ENCODE measurements around the gene MCUB.

The MCUB gene

DNA sequence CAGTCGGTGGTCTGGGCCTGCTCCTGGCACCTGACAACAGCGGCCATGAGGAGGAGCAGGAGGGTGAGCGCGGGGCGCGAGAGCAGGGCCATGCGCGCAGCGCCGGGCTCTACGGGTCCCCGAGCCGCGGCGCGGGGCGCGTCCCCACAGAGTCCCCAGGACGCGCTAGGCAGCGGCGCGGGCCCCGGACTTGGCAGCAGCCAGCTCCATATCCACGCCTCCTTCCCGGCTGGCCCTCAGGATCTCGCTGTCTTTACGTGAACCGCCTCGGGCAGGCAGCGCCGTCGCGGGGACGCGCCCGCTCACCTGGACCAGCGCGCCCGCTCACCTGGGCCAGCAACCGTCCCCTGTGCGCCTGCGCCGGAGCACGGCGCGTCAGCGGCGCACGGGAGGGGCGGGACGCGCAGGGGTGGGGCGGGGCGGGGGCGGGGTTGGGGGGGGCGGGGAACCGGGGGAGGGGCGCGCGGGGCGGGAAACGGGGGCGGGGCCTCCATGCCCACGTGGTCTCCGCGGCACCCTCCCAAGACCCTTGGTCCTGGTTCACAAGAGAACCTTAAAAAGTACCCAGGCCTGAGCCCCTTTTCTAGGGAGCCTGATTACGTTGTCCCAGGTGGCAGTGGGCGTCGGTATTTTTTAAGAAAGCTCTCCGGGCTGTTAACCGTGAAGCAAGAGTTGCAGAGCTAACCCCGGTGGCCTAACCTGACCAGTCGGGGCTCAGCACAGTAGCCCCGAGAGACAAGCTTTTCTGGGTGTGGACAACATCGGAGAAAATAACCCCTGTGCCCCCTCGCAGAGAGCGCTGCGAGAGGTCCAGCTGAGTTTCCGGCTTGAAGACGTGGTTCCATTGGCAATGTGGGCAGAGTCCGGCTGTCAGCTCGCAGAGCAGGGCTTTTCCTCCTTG is 169.9 kb downstream of the MCUB start, which contains the start of gene PLA2G12A:
PLA2G12A (minus strand) TSS at position 353 of the 901 bp plus-strand sequence; CDS start at position 92, 261 bp downstream.
- peak; percentile 29 for DNase-seq (ENCODE audit: low read depth)

DNA sequence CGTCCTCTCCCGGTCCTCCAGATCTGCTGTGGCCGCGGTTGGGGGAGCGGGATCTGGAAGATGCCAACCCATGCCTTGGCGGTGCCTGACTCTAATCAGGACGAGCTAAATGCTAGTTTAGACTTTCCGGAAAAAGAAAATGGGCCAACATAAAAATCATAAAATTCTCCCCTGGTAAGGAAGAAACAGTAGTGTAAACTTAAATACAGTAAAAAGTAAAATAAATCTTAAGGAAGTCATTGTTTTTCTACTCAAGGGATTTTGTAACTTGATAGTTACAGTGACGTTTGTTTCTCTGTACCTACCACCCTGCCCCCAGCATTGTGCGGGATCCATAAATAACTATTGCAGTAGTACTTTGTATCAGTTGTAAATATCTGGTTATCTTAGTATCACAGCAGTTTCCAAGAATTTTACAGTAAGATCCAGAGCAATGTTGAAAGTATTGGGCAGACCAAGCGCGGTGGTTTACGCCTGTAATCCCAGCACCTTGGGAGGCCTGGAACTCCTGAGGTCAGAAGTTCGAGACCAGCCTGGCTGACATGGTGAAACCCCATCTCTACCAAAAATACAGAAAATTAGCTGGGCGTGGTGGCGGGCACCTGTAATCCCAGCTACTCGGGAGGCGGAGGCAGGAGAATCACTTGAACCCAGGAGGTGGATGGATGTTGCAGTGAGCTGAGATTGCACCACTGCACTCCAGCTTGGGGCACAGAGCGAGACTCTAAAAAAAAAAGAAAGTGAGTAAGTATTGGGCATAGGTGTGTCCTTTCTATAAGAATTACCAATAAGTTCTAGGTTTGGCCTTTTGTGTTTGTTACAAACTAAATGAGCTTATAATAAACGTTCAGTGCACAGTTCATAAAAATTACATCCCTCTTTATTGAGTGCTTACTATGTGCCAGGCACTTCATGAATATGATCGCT is 170.8 kb downstream of the MCUB start:
- DNase-seq (ENCODE audit: low read depth), result no peak

DNA sequence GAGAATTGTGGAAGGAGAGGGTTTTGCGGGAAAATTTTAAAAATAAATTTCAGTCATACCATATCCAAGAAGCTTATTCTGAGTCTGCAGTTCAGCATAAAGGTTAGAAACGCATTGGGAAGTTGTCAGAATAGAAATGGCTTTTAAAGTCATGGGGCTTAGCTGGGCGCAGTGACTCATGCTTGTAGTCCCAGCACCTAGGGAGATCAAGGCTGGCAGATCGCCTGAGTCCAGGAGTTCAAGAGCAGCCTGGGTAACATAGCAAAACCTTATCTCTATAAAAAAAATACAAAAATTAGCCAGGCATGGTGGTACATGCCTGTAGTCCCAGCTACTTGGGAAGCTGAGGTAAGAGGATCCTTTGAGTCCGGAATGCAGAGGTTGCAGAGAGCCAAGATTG is 173.7 kb downstream of the MCUB start:
- no peak for DNase-seq (ENCODE audit: low read depth)

DNA sequence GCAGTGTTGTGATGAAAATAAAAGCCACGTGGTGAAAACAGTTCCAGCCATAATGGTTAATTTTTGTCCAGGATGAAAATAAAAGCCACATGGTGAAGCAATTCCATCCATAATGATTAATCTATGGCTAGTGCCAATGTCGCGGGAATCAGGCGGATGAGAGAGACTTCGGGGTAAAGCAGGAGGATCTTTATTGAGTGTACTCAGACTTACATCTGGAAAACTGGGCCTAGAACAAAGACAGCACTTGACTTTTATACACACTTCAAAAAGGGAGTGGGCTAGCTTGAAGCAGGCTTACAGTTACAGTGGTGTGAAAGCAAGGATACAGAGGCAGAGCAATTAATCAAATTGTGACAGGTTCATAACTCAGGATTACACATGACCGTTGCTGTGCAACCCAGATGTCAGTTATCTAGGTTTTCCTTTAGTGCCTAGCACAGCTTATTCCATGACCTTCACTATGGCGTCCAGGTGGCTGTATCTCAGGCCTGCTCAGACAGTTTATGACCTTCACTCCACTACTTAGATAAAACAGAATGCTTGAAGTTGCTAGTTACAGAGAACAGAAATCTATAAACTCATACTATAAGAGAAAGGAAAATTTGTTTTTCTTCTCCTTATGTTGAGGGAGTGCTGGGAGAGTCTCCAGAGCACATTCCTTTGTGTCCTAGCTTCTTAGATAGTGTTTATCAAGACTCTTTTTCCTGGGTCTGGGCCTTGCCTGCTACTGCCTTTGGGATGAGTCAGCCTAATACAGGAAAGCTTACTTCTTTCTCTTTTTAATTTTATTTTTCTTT is 175.7 kb downstream of the MCUB start:
- no peak for DNase-seq (ENCODE audit: low read depth)
